Measurements from ENCODE around the gene HOXB4.

GRCh38 chr17:48616717-48617470 lies 38.7 kb upstream of the HOXB4 start:
- no peak for TF ChIP-seq CTCF (IDR thresholded peaks at IDR 0.05)
- TF ChIP-seq POLR2AphosphoS5 (IDR thresholded peaks at IDR 0.05) = no peak
- no peak for TF ChIP-seq POLR2A (IDR thresholded peaks at IDR 0.05)

All from prostate gland (tissue), 2 donors.